SU-DHL-6 (cell line): ENCODE data around the gene RARS2.

Source experiments
- H2AFZ ChIP-seq: fragments of 200-600 bp; sonication (generic); 2 replicates; pipeline ENCODE4 v1.6.1; 2014; ENCODE audit warnings: low read depth, mild to moderate bottlenecking, moderate library complexity, mixed read lengths, antibody characterized with exemption, low read length; ENCODE audit not compliant: severe bottlenecking
- H3F3A ChIP-seq: fragments of 200-600 bp; shearing (Covaris generic); 2 replicates; pipeline ENCODE4 v1.6.0; 2016; ENCODE audit warnings: antibody characterized with exemption, mild to moderate bottlenecking; ENCODE audit not compliant: insufficient read depth
- H3K27ac ChIP-seq: fragments of 200-600 bp; sonication (generic); 2 replicates; pipeline ENCODE4 v1.5.1; 2016; ENCODE audit warnings: low read depth, mild to moderate bottlenecking, low read length, moderate library complexity, mixed read lengths
- H3K27me3 ChIP-seq: fragments of 200-600 bp; sonication (generic), shearing (Covaris generic); 2 replicates; pipeline ENCODE4 v1.6.0; 2014; ENCODE audit warnings: mild to moderate bottlenecking, low read length
- H3K36me3 ChIP-seq: fragments of 200-600 bp; sonication (generic); 2 replicates; pipeline ENCODE4 v1.6.1; 2014; ENCODE audit warnings: mild to moderate bottlenecking, low read length, mixed read lengths
- H3K4me2 ChIP-seq: fragments of 300-600, 200-600 bp; shearing (Covaris generic), sonication (generic); 2 replicates; pipeline ENCODE4 v1.6.0; 2014; ENCODE audit warnings: low read length, low read depth, mild to moderate bottlenecking; ENCODE audit not compliant: poor library complexity, severe bottlenecking
- H3K4me3 ChIP-seq: fragments of 200-600 bp; sonication (generic); 2 replicates; pipeline ENCODE4 v1.5.1; 2014; ENCODE audit warnings: antibody characterized with exemption, low read length, mild to moderate bottlenecking, mixed read lengths; ENCODE audit not compliant: insufficient read depth, poor library complexity, severe bottlenecking
- H3K79me2 ChIP-seq: fragments of 200-600 bp; sonication (generic); 2 replicates; pipeline ENCODE4 v1.6.1; 2014; ENCODE audit warnings: mild to moderate bottlenecking, low read length, moderate library complexity; ENCODE audit not compliant: insufficient read depth
- H3K9ac ChIP-seq: fragments of 200-600 bp; sonication (generic); 2 replicates; pipeline ENCODE4 v1.7.0; 2014; ENCODE audit warnings: mild to moderate bottlenecking, low read length
- H3K9me2 ChIP-seq: fragments of 200-600 bp; sonication (generic); replicated peaks from 2 replicates; pipeline ENCODE4 v1.6.1; 2014; ENCODE audit warnings: low read length; ENCODE audit not compliant: insufficient read depth
- H3K9me3 ChIP-seq: fragments of 200-600 bp; sonication (generic); 2 replicates; pipeline ENCODE4 v1.6.1; 2014; ENCODE audit warnings: low read length, mixed read lengths; ENCODE audit not compliant: insufficient read depth
- H4K20me1 ChIP-seq: fragments of 200-600 bp; sonication (generic); 2 replicates; pipeline ENCODE4 v1.6.1; 2014; ENCODE audit warnings: low read depth, mild to moderate bottlenecking, antibody characterized with exemption, low read length, moderate library complexity, mixed read lengths
- EZH2phosphoT487 ChIP-seq: fragments of 200-600 bp; sonication (generic), shearing (Covaris generic); conservative IDR thresholded peaks from 2 replicates; pipeline ENCODE4 v1.6.1; 2018; ENCODE audit warnings: mild to moderate bottlenecking, antibody characterized with exemption, low read length, moderate library complexity, mixed read lengths
- TF ChIP-seq, protein P1 (sequence below): fragments of 200-600 bp; sonication (generic); IDR thresholded peaks from one replicate; pipeline ENCODE4 v1.5.1; 2017; ENCODE audit warnings: antibody characterized with exemption, mild to moderate bottlenecking, low read length, moderate library complexity; ENCODE audit not compliant: insufficient read depth, poor library complexity, severe bottlenecking

Gene RARS2

DNA sequence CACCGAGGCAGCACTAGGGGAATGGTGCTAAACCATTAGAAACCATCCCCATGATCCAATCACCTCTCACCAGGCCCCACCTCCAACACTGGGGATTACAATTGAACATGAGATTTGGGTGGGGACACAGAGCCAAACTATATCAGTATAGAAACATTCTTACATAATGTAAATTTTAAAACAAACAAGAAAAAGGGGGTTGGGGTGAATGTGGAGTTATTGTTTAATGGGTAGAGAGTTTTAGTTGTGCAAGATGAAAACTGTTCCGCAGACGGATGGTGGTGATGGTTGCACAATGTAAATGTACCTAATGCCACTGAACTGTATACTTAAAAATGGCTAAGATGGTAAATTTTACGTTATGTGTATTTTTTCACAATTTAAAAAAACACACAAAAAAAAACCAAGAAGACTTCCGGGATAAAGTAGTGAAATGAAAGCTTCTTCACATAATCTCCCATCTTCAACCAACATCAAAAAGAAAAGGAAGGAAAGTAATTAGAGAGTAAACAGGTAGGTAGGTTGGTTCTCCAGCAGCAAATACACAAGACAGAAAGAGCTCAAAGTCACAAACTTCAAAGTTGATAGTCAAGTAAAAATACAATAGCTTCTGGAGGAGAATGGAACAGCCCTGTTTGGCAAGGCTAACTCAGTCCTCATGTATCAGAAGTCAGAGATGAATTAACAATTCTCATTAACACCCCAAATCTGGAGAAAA lies 16.3 kb downstream of the RARS2 start:
- Histone ChIP-seq H3K36me3 (0 out of 2 replicates have a peak, but pooled peaks cover 4% of the 10 kb centered on the region), H3K9ac (no peak overlapping the region), H3K27ac (no peak overlapping the region), H2AFZ (no peak overlapping the region), H3K27me3 (no peaks in the 10 kb centered on the region), H3K9me3 (no peaks in the 10 kb centered on the region), H3K4me2 (no peak overlapping the region), H3K4me3 (no peak overlapping the region), H3K79me2 (peaks cover 74% of the 10 kb centered on the region), H3K9me2 (no peaks in the 10 kb centered on the region), H3F3A (no peaks in the 10 kb centered on the region), H4K20me1 (no peaks in the 10 kb centered on the region; the same call in 1 of the 2 replicates)
- no peak for TF ChIP-seq EZH2phosphoT487
- TF ChIP-seq, protein P1, sequence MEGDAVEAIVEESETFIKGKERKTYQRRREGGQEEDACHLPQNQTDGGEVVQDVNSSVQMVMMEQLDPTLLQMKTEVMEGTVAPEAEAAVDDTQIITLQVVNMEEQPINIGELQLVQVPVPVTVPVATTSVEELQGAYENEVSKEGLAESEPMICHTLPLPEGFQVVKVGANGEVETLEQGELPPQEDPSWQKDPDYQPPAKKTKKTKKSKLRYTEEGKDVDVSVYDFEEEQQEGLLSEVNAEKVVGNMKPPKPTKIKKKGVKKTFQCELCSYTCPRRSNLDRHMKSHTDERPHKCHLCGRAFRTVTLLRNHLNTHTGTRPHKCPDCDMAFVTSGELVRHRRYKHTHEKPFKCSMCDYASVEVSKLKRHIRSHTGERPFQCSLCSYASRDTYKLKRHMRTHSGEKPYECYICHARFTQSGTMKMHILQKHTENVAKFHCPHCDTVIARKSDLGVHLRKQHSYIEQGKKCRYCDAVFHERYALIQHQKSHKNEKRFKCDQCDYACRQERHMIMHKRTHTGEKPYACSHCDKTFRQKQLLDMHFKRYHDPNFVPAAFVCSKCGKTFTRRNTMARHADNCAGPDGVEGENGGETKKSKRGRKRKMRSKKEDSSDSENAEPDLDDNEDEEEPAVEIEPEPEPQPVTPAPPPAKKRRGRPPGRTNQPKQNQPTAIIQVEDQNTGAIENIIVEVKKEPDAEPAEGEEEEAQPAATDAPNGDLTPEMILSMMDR: no peak

DNA sequence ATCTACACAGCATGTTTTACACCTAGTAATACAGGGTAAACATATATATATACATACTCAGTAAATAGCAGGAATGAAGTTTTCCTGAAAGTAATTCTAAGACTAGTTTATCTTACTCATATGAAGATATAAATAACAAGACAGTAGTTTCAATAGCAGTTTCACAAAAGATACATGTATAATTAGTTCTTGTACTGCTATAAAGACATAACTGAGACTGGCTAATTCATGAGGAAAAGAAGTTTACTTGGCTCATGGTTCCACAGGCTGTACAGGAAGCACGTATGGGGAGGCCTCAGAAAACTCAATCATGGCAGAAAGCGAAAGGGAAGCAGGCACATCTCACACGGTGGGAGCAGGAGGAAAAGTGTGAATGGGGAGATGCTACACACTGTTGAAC lies 16.9 kb downstream of the RARS2 start:
- TF ChIP-seq EZH2phosphoT487: no peak
- Histone ChIP-seq H3K27me3 (no peaks in the 10 kb centered on the region), H3K79me2 (peaks cover 69% of the 10 kb centered on the region), H2AFZ (no peak overlapping the region), H3K27ac (no peak overlapping the region), H3K4me3 (no peak overlapping the region), H4K20me1 (no peaks in the 10 kb centered on the region; the same call in 1 of the 2 replicates), H3F3A (no peaks in the 10 kb centered on the region), H3K9me2 (no peaks in the 10 kb centered on the region), H3K9me3 (no peaks in the 10 kb centered on the region), H3K9ac (no peak overlapping the region), H3K4me2 (no peak overlapping the region), H3K36me3 (0 out of 2 replicates have a peak, but pooled peaks cover 4% of the 10 kb centered on the region)

DNA sequence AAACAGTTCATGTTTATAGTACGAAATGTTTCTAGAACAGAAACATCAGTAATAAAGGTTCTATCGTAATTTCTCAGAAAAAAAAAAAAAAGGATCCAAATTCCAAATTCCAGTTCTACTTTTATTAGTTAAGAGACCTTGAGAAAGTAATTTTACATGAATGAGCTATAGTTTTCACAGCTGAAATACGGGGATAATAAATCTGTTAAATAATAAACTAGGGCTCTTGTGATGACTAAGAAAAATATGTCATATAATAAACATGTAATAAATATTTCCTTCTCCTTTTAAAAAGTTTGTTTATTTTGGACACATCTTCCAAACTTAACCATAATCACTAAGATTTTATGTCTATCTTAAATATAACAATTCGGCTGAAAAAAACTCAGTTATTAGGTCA lies 17.8 kb downstream of the RARS2 start:
- H3K79me2 ChIP-seq: peaks cover 61% of the 10 kb centered on the region
- no peaks in the 10 kb centered on the region; the same call in 1 of the 2 replicates for H4K20me1 ChIP-seq

DNA sequence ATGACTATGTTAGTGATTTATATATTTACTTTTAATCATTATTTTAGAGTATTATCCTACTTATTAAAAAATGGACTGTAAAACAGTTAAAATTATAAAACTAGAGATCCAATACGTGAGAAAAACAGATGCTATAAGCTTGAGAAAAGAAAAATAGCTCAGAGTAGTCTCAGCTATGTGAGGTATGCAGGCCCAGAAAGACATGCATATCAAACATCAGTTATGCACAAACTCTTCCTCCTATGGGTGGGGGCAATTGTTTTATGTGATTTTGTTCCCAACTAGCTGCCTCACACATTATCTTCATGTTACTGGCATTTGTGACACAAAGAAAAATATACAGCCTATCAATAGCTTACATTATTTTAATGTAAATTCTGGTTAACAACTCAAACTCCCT lies 28.8 kb downstream of the RARS2 start:
- TF ChIP-seq EZH2phosphoT487: no peak
- TF ChIP-seq, protein P1: no peak
- Histone ChIP-seq H3K36me3 (peaks cover 10% of the 10 kb centered on the region; the same call in 1 of the 2 replicates), H3K4me3 (no peak overlapping the region)

More for the DNA sequence above, 17.8 kb downstream of the RARS2 start:
- H3K36me3 ChIP-seq: 0 out of 2 replicates have a peak, but pooled peaks cover 4% of the 10 kb centered on the region
- H3K4me3 ChIP-seq: no peak overlapping the region
- H3K4me2 ChIP-seq: no peak overlapping the region
- TF ChIP-seq EZH2phosphoT487: no peak
- TF ChIP-seq, protein P1: no peak
- H3F3A ChIP-seq: no peaks in the 10 kb centered on the region
- no peak overlapping the region for H3K27ac ChIP-seq
- H2AFZ ChIP-seq: no peak overlapping the region
- no peak overlapping the region for H3K9ac ChIP-seq
- no peaks in the 10 kb centered on the region for H3K9me3 ChIP-seq
- no peaks in the 10 kb centered on the region for H3K9me2 ChIP-seq
- H3K27me3 ChIP-seq: no peaks in the 10 kb centered on the region

More for the DNA sequence above, 28.8 kb downstream of the RARS2 start:
- Histone ChIP-seq H3K9me2 (no peaks in the 10 kb centered on the region), H3K9ac (no peak overlapping the region), H3K79me2 (no peaks in the 10 kb centered on the region), H3K27me3 (no peaks in the 10 kb centered on the region), H3K9me3 (no peaks in the 10 kb centered on the region), H3K4me2 (no peak overlapping the region), H2AFZ (no peak overlapping the region), H4K20me1 (no peaks in the 10 kb centered on the region), H3K27ac (no peak overlapping the region), H3F3A (no peaks in the 10 kb centered on the region)
